ENCODE data around the gene CLC. TPM values are rescaled to one million over a fixed set of nuclear protein-coding genes. Genes with fewer than 3 reads are reported as not detected.
"Not testable (repeated sequence)": the region's sequence is repeated elsewhere in the genome, so short reads cannot be mapped to it uniquely, and the experiment has no call there.

CLC gene
- total RNA-seq = not detected

DNA sequence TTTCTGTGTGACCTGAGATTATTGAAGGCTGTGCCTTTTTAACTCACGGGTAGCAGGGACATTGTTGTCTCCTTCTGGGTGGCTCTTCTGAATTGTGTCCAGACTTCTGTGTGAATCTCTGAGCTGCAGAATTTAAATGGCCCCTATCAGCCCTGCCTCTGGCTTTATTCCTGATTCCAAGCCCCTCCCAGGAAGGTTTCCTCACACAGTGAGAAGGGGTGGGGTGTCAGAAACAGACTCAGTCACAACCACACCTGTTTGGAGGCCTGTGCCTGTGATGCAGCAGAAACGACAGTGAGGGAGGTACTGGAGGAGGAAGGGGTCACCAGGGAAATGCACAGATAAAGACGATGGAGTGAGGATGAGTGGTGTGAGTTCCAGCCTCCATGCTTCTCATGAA lies at the start of gene CLC:
CLC (minus strand) TSS at position 139 of the 400 bp plus-strand sequence; CDS start at position 62, 77 bp downstream.
- DNase-seq (ENCODE audit: low spot score) = no peak

DNA sequence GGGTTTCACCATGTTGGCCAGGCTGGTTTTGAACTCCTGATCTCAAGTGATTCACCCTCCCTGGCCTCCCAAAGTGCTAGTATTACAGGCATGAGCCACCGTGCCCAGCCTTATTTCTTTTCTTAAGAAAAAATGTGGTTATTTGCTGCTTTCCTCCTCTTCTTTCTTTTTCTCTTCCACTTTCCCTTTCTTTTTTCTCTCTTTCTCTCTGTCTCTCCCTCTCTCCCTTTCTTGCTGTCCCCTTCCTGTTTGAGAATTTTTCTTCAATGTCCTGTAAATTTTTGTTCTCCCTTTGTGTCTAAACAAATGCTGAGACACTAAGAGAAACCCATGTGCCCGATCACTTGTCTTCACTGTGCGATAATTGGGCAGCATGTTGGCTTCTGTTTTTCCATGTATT lies 43.1 kb upstream of the CLC start:
- no peak for DNase-seq (ENCODE audit: low spot score)

DNA sequence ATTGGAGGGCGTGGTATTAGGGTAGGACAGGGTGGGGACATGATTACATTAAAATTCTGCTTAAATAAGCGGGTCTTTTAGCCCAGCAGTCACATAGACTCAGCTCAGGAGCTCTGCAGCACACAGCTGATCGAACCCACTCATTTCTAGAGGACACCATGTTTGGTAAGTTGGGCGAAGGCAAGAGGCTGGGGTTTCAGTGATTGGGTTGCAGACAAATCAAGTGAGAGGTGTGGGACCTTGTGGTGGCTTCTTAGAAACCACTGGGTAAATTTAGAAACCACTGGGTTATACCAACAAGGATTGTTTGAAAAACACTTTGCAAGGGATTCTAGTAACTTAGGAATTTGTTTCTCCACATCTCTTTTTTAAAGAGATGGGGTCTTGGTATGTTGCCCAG lies 40.9 kb upstream of the CLC start, which contains the start of gene LEUTX:
LEUTX (plus strand) TSS at position 92 of the 400 bp plus-strand sequence; CDS start at position 159, 67 bp downstream.
- no peak for DNase-seq (ENCODE audit: low spot score)

DNA sequence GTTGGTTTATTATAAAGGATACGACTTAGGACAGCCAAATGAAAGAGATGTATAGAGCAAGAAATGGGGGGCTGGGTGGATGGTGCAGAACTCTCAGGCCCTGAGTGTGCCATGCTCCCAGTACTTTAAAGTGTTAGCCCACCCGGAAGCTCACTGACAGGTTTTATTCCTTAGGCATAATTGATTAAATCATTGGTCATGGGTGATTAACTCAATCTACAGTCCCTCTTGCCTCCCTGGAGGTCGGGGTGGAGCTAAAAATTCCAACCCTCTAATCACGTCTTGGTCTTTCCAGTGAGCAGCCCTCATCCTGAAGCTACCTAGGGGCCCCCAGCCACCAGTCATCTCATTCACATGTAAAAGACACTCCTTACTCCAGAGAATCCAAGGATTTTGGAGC lies 31.0 kb upstream of the CLC start:
- no peak for DNase-seq (ENCODE audit: low spot score)

DNA sequence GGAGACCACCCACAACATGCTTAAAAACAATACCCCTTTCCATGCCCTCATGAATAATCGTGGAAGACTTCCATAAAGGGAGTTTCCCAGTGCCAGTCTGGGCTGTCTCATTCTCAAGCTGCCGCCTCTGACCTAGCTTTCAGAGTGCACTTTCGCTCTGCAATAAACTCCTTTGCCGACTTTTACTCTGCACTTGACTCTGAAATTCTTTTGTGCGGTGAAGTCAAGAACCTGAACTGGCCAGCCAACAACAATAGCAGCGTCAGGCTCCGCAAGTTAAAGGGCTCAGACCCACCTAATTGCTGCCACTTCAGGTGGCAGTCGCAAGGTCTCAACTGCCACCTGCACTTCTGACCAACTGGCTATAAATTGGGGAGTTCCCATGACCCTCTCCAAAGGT lies 30.5 kb upstream of the CLC start:
- no peak for DNase-seq (ENCODE audit: low spot score)

DNA sequence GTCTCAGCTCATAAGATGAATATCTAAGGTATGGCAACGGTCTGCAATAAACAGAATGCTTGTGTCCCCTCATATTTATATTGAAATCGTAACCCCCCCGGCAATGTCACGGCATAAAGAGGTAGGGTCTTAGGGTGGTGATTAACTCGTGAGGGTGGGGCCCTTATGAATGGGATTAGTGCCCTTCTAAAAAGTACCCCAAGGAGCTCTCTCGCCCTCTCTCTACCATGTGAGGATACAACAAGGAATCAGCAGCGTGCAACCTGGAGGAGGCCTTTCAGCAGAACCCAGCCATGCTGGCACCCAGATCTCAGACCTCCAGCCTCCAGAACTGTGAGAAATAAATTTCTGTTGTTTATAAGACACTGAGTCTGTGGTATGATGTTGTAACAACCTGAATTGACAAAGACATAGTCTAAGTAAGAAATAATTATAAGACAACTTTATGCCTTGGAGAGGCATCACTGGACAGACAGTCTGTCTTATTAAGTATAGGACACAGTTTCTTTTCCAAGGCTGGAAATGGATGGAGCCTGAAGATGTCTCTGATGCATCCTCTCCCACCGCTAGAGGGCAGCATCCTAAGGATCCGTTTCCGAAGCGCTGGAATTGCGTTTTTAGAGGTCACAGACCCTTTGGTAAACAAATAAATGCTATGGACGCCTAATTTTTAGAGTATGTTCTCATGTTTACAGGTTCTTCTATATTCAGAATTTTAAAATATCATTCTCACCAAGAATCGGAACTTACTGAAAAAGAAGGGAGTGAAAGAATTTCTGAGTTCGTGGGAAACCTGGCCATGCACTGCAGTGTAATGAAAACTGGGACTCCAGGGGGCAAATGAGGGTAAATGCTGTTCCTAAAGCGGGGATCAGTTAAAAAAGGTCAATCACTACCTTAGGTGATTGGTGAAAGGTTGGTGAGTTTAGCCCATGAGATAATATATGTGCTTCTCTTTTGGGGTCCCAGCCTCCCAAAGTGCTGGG lies 27.6 kb upstream of the CLC start:
- no peak for DNase-seq (ENCODE audit: low spot score)

DNA sequence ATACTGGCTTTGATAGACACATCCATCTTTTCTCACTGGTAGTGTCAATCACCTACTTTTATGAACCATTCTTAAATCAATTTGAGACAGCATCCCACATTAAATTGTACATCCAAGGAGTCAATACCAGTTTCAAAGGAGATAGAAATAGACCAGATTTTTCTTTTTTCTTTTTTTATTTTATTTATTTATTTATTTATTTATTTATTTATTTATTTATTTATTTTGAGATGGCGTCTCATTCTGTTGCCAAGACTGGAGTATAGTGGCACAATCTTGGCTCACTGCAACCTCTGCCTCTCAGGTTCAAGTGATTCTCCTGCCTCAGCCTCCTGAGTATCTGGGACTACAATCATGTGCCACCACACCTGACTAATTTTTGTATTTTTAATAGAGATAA lies 24.0 kb upstream of the CLC start:
- not testable (repeated sequence) for DNase-seq (ENCODE audit: low spot score)

DNA sequence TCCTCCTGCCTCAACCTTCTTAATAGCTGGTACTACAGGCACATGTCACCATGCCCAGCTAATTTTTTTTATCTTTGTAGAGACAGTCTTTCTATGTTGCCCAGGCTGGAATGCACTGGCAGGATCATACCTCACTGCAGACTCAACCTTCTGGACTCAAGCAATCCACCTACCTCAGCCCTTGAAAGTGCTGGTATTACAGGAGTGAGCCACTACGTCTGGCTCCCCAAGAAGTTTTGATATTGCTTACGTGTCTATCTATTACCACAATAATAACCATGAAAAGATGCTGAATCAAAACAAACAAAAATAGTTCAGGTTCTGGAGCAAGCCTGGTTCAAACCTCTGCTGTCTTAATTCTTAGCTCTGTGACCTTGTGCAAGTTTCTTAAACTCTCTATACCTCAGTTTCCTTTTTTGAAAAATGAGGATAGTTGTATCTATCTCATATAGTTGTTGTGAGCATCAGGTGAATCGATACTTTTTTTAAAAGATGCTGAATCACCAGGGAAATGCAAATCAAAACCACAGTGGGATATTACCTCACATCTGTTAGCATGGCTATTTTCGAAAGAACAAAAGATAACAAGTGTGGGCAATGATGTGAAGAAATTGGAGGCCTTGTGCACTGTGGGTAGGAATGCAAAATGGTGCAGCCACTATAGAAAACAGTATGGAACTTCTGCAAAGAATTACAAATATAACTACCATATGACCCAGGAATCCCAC lies 21.8 kb upstream of the CLC start:
- DNase-seq (ENCODE audit: low spot score) = no peak

DNA sequence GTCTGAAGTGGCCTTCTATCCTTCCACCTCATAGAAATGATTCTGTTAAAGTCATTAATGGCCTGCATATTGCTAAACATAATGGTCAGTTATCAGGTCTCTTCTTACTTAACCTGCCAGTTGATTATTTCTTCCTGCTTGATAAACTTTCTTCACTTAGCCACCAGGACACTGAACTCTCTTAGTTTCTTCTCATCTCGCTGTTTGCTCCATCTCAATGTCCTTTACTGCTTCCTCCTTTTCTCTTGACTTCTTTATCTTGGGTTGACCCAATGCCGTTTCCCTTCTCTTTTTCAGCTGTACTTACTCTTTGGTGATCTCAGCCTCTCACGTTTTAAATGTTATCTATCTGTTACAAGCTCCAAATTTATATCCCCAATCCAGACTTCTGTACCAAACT lies 17.1 kb upstream of the CLC start:
- DNase-seq (ENCODE audit: low spot score) = no peak

DNA sequence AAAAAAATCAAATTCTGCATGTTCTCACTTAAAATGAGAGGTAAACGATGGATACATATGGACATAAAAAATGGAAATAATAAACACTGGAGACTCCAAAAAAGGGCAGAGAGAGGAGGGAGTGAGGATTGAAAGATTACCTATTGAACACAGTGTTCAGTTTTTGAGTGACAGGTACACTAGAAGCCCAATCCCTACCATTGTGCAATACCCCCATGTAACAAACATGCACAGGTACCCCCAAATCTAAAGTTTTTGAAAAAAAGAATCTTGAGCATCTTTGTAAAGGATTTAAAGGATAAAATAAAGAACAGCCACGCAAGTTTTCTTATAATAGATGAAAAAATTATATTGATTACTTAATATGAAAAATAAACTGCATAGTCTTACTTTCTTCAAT lies 16.7 kb upstream of the CLC start:
- no peak for DNase-seq (ENCODE audit: low spot score)

DNA sequence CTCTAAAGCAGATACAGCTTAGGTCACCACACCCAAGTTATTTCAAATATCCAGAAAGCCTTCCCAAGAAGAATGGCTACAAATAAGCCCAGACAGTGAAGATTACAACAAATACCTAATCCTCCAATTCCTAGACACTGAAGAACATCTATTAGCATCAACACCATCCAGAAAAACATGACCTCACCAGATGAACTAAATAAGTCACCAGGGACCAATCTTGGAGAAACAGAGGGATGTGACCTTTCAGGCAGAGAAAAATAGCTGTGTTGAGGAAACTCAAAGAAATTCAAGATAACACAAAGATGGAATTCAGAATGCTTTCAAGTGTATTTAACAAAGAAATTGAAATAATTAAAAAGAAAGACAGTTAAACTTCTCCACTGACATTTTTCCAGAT lies 15.0 kb upstream of the CLC start:
- no peak for DNase-seq (ENCODE audit: low spot score)

DNA sequence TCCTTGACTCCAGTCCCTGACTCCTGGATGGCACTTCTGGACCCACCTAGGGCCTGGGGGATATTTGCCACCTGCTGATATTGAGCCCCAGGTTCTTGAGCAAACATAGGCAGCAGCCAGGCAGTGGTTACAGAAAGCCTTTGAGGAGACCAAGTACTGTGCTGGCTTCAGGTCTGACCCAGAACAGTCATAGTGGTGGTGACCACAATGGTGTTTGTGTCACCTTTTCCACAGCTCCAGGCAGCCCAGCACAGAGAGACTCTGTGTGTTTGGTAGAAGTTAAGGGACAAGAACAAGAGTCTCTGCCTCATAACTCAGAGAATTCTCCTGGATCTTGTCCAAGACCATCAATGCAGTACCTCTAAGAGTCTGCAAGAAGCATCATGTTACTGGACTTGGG lies 14.6 kb upstream of the CLC start:
- no peak for DNase-seq (ENCODE audit: low spot score)

DNA sequence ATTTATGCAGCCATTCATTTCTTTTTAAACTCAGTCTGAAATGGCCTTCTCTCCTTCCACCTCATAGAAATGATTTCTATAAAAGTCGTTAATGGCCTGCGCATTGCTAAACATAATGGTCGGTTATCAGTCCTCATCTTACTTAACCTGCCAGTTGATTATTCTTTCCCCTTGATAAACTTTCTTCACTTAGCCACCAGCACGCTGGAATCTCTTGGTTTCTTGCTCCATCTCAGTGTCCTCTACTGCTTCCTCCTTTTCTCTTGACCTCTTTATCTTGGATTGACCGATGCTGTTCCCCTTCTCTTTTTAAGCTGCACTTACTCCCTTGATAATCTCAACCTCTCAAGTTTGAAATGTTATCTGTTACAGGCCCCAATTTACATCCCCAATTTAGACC lies 12.2 kb upstream of the CLC start:
- DNase-seq (ENCODE audit: low spot score) = no peak

DNA sequence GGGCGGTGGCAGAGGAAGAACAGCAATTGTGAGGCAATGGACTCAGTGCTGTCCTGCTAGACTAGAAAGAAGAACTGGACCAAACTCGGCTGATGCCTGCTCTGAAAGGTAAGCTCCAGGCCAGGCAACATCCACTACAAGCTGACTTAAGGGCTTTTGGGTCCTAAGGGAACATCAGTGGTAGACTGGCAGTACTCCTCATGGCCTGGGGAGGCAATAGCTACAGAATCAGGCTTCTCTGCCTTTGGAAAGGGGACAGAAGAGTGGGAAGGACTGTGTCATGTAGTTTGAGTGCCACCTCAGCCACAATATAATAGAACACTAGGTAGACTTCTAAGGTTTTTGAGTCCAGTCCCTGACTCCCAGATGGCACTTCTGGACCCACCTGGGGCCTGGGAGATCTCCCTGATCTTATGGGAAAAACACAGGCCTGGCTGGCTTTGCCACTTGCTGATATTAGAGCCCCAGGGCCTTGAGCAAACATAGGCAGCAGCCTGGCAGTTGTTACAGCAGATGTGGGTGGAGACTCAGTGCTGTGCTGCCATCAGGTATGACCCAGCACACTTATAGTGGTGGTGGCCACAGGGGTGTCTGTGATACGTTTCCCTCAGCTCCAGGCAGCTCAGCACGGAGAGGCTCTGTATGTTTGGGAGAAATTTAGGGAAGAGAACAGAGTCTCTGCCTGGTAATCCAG lies 9.2 kb upstream of the CLC start:
- DNase-seq (ENCODE audit: low spot score) = no peak

DNA sequence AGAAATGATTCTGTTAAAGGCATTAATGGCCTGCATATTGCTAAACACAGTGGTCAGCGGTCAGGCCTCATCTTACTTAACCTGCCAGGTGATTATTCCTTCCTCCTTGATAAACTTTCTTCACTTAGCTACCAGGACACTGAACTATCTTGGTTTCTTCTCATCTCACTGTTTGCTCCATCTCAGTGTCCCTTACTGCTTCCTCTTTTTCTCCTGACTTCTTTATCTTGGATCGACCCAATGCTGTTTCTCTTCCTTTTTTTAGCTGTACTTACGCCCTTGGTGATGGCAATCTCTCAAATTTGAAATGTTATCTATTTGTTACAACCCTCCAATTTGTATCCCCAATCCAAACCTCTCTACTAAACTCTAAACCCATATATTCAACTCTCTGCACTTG lies 7.8 kb upstream of the CLC start:
- no peak for DNase-seq (ENCODE audit: low spot score)

DNA sequence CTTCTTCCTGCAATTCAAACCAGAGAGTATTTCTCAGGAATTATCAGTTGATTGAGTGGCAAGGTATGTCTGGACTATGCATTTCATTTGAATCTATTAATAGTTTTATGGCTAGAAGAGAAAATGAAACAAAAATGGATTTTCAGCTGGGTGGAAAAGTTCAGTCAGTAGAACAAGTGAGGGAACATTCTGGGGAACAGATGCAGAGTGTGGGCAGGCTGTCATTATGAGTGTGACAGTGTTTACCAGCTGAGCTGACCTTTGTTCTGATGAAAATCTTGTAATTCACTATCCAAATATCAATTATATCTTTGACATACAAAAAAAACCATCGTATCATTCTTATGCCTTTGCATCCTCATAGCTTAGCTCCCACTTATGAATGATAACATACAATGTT lies 2.6 kb upstream of the CLC start:
- DNase-seq (ENCODE audit: low spot score) = no peak

DNA sequence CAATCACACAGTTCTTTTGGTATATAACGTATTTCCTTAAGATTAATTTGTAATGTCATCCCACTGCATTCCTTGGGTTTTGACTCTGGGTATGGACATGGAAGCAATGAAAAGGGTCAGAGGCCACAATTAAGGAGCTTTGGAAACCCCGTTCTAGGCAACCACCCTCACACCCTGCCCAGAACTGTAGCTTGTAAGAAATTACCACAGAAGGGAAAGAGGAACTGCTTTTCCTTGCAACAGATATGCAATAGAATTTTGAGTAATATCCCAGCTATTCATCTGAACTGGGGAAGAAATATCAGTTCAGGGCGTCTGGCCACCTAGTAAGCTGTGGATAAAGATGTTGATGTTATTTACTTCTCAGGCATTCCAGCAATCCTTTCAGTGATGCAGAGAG lies 985 bp upstream of the CLC start:
- DNase-seq (ENCODE audit: low spot score) = no peak

DNA sequence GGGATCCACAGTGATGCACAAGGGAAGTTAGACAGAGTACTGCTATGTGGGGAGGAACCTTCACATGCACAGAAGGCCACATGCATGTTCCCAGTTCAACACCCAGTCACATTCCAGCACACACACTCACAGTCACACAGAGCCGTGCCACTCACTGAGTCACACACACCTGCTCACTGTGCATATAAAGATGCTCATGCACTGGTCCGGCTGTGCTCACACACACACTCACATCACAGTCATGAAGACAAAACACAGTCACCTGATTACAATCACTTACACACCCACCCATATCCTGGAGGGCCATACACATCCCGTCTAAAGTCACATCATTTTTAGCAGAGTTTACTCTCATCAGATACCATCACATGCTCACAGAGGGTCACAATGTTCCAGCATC lies 478 bp downstream of the CLC start:
- DNase-seq (ENCODE audit: low spot score) = no peak

DNA sequence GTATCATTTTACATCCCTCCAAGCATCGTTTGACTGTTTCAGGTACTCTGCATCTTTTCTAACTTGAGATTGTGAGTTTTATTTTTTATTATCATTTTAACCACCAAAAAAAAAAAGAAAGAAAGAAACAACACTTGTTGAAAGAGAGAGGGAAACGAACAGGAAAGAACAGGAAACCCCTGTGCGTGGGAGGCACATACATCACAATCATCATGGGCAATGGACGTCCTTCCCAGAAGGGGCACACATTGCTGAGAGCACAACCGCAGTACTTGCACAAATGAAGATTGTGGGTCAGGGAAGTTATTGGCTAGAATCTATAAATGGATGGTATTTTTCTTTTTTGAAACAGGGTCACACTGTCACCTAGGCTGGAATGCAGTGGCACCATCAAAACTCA lies 1.7 kb downstream of the CLC start:
- DNase-seq (ENCODE audit: low spot score) = no peak

DNA sequence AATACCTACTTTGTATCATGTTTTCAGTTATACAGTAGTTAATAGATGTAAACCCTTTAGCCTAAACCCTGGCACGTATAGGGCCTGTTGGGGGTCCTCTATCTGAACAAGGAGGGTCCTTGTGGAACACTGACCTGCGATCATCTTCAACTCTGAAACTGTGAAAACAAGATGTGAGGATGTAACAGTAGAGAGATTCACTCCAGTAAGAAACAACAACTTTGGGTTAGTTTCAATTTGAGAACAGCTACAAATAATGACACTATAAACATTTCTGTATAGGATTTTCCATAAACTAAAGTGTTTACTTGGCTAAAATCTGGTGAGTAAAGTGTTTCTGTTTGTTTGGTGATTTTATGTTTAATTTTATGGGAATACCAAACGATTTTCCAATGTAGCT lies 2.1 kb downstream of the CLC start:
- DNase-seq (ENCODE audit: low spot score) = no peak

DNA sequence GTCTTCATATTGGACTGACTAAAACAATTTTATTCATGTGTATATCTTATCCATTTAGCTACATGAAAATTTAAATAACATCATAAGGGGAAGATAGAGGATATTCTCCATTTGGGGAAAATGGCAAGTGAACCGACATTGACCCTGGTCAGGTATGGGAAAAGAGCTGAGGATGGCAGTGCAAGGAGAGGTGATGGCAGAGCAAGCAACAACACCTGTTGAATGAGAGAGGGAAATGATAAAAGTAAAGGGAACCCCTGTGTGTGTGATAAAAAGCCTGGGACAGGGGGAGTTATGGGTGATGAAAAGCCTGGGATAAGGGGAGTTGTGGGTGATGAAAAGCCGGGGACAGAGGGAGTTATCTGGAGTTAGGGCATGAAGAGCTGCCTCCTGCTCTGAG lies 4.0 kb downstream of the CLC start:
- DNase-seq (ENCODE audit: low spot score) = no peak

DNA sequence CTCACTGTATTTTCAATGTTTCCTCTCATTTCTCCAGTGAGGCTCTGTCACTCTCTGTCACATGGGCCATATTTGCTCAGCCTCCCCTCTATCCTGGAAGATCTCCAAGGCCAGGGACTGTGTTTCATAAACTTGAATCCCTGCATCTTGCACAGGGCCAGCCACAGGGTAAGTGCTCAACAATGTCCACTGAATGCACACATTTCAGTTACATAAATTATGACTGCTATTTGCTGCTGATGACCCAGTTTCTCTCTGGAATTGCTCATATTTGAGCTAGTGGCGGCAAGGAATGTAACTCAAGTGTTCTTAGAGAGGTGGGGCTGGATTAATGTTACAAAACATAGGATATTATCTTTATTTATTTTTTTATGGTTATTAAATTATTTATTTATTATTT lies 6.1 kb downstream of the CLC start:
- DNase-seq (ENCODE audit: low spot score) = no peak
